Kidney (tissue), 14 donors: Measurements from ENCODE around the gene ID3. TPM values are rescaled to one million over a fixed set of nuclear protein-coding genes. Genes with fewer than 3 reads are reported as not detected.

Source experiments
- DNase-seq, 5 donors: peaks; one replicate each; pipeline ENCODE4 v3.0.0-alpha.2; 2013 to 2020
- FAIRE-seq: peaks from 2 replicates; lab custom pipeline; 2012; peaks lifted over from hg19 to GRCh38; lab: Jason Lieb, UNC
- H3K27ac ChIP-seq, 2 donors: one replicate each; pipeline ENCODE4 v1.7.0; 2013; ENCODE audit warnings: low read depth in 2 of 2, low read length in 2 of 2, inconsistent platforms in 1 of 2
- H3K27me3 ChIP-seq: one replicate; pipeline ENCODE4 v1.7.1; 2013; ENCODE audit warnings: low read length, inconsistent platforms; ENCODE audit not compliant: control insufficient read depth, insufficient read depth
- H3K36me3 ChIP-seq, 3 donors: one replicate each; pipeline versions ENCODE4 v1.7.0 to v1.7.1; 2013; ENCODE audit warnings: low read length in 3 of 3, control low read depth in 1 of 3, inconsistent platforms in 1 of 3; ENCODE audit not compliant: insufficient read depth in 3 of 3, control insufficient read depth in 2 of 3
- H3K4me1 ChIP-seq, 3 donors: one replicate each; pipeline versions ENCODE4 v1.7.0 to v1.7.1; 2013; ENCODE audit warnings: low read length in 3 of 3, inconsistent platforms in 1 of 3, low read depth in 1 of 3; ENCODE audit not compliant: control insufficient read depth in 2 of 3, insufficient read depth in 2 of 3
- H3K4me3 ChIP-seq, 3 donors: one replicate each; pipeline versions ENCODE4 v1.7.0 to v1.8.1; 2013; ENCODE audit warnings: low read length in 3 of 3, control low read depth in 1 of 3, inconsistent platforms in 1 of 3
- H3K9ac ChIP-seq, 3 donors: one replicate each; pipeline versions ENCODE4 v1.7.0 to v1.7.1; 2013; ENCODE audit warnings: low read length in 3 of 3, control low read depth in 1 of 3, inconsistent platforms in 1 of 3
- H3K9me3 ChIP-seq, 3 donors: one replicate each; pipeline versions ENCODE4 v1.7.0 to v1.7.1; 2013; ENCODE audit warnings: low read length in 3 of 3, control low read depth in 1 of 3, inconsistent platforms in 1 of 3; ENCODE audit not compliant: control insufficient read depth in 2 of 3, insufficient read depth in 1 of 3
- intact Hi-C: fragments of 100-400 bp; cut with DNase I; formaldehyde crosslinking; loops from one replicate; pipeline ENCODE4 v1.11.1; 2022
- polyA plus RNA-seq: library from polyadenylated mRNA; stranded (reverse); fragments of 350-450 nt; fragmentation: Illumina TruSeq; extraction: RNeasy Lipid Tissue Mini Kit (QIAGEN cat#74804); gene quantifications from one replicate; pipeline ENCODE4 v1.2.3, GENCODE V29; 2014; ENCODE audit warnings: low read depth, low replicate concordance; ENCODE audit not compliant: insufficient read depth
- total RNA-seq: library from RNA; stranded (reverse); fragmentation: NEBNext Ultra II Directional; extraction: Animal tissue kit (Norgen Biotek cat#: 25700); gene quantifications from one replicate; pipeline ENCODE4 v1.2.1, GENCODE V29; 2021
- TF ChIP-seq, protein P1 (sequence below): IDR thresholded peaks from 3 replicates; pipeline ENCODE4 v1.5.1; 2012; ENCODE audit warnings: mild to moderate bottlenecking, moderate library complexity, borderline replicate concordance; ENCODE audit not compliant: insufficient read depth; ENCODE audit errors: extremely low read depth
- donor health status: control.
- donor health status: control.
- donor health status: control.
- donor health status: control.
- donor health status: control.
- donor health status: DM: yes; HTN: yes; CAD: no.
- donor health status: Normal renal cell carcinoma (clear cell type).

ID3 gene
- total and polyA plus RNA-seq, 2 donors from 2014 or later = 97.8 to 157 TPM

DNA sequence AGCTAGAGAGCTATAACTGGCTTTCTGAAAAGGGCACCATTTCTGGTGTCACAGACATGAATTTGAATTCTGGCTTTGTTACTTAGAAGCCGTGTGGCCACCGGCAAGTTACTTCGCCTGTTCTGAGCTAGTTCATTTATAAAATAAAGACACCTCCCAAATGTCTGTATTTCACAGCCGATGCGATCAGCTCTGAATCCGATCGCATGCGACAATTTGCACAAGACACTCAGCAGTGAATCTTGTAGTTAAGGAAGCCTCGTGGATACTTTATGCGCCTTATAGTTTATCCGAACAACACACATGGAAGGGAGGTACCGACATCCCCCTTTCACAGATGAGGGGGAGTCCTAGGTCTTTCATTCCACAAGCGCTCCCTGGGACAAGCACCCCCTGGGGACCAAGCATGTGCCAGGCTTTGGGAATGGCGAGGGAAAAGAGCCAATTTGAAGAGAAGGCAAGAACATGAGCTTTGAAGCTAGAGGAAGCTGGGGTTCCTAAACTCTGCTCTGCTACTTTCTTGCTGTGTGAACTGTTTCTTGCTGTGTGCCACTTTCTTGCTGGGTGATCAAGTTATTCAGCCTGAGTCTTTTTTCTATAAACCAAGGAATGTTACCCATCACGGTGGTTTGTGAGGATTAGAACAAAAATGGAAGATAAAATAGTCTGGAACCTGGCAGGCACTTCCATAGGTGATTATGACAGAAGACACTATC, 3.9 kb downstream of the ID3 start:
- Histone ChIP-seq H3K9me3 (no peaks in the 10 kb centered on the region), H3K27ac (peak overlapping the region; percentile 86 to 95), H3K27me3 (no peaks in the 10 kb centered on the region), H3K4me3 (peak overlapping the region; percentile 82 to 98 (median 82)), H3K4me1 (peaks cover 2 to 28% (median 17%) of the 10 kb centered on the region in 3 donors), H3K9ac (peak overlapping the region; percentile 6 to 91 (median 48)), H3K36me3 (peaks cover 0 to 8% (median 8%) of the 10 kb centered on the region in 3 donors)
- DNase-seq (peak in 1 of 5 donors; percentile 76), FAIRE-seq (no peak)
- intact Hi-C loops = no loop called here
- TF ChIP-seq, protein P1, sequence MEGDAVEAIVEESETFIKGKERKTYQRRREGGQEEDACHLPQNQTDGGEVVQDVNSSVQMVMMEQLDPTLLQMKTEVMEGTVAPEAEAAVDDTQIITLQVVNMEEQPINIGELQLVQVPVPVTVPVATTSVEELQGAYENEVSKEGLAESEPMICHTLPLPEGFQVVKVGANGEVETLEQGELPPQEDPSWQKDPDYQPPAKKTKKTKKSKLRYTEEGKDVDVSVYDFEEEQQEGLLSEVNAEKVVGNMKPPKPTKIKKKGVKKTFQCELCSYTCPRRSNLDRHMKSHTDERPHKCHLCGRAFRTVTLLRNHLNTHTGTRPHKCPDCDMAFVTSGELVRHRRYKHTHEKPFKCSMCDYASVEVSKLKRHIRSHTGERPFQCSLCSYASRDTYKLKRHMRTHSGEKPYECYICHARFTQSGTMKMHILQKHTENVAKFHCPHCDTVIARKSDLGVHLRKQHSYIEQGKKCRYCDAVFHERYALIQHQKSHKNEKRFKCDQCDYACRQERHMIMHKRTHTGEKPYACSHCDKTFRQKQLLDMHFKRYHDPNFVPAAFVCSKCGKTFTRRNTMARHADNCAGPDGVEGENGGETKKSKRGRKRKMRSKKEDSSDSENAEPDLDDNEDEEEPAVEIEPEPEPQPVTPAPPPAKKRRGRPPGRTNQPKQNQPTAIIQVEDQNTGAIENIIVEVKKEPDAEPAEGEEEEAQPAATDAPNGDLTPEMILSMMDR = no peak

DNA sequence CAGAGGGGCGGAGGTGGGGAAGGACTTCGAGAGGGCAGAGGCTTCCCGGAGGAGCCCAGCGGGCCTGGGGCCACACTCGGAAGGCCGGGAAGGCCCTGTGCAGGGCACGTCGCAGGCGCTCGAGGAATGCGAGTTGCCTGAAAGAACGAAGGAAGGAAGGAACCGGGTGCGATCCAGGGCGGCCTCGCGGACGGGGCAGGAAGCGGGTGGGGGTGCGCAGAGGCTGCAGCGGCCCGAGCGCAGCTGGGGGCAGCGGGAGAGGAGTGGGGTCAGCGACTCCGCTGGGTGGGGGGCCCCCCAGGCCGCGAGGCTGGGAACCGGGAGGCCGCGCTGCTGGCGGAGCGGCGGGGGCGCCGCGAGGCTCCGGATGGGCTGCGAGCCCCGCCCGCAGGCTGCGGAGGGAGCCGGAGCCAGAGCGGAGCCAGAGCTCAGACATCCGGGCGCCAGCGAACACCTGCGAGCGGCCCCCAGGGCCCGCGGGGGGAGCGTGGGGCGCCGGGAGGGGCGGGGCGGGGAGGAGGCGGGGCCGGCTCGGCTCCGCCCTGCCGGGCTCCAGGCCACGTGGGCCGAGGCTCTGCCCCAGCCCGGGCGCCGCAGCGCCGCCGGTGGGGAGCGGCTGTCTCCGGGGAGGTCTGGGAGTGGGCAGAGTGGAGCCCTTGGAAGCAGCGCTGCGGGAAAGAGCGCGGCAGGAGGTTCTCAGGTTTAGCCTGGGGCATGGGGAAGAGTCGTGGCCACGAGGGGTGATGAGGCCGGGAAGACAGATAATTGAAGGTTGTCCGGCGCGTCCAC, 4.6 kb downstream of the ID3 start:
- Histone ChIP-seq H3K36me3 (peaks cover 0 to 8% (median 8%) of the 10 kb centered on the region in 3 donors), H3K9me3 (no peaks in the 10 kb centered on the region), H3K27me3 (no peaks in the 10 kb centered on the region), H3K4me1 (peaks cover 0 to 28% (median 17%) of the 10 kb centered on the region in 3 donors), H3K27ac (peak overlapping the region; percentile 87 to 95), H3K9ac (peak overlapping the region; percentile 48 to 91 (median 63)), H3K4me3 (peak overlapping the region; percentile 82 to 98 (median 82))
- intact Hi-C loops = no loop called here
- TF ChIP-seq, protein P1 = peak; percentile 31
- no peak for FAIRE-seq
- peak; percentile 95 to 97 (median 96) for DNase-seq

DNA sequence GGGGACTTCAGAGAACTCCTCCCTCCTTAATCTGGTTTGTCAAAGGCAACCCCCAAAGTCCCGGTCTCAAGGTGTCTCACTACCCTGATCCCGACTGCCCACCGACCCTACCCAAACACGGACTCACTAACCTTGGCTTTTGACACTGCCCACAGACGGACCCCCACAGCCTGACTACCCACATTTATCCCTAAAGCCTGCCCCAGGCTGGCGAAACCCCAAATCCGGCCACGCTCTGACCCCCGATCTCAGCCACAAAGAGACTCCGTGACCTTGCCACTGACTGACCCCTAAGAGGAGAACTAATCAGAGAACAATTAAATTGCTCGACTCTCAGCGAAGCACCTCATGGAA, 5.2 kb downstream of the ID3 start:
- H3K4me3 ChIP-seq = peak overlapping the region; percentile 12 to 54 (median 35)
- intact Hi-C loops = no loop called here
- no peaks in the 10 kb centered on the region for H3K9me3 ChIP-seq
- no peaks in the 10 kb centered on the region for H3K27me3 ChIP-seq
- TF ChIP-seq, protein P1 = no peak
- FAIRE-seq (no peak), DNase-seq (peak in 2 of 5 donors; percentile 74 to 79)
- H3K9ac ChIP-seq = peak overlapping the region in 2 of 3 donors; percentile 63 to 71
- H3K36me3 ChIP-seq = peaks cover 0 to 8% (median 8%) of the 10 kb centered on the region in 3 donors
- peak overlapping the region; percentile 84 to 87 for H3K27ac ChIP-seq
- H3K4me1 ChIP-seq = peaks cover 0 to 26% (median 17%) of the 10 kb centered on the region in 3 donors
